Skin epidermis (tissue), 12 donors: ENCODE data around the gene ATP13A3.
"Not testable (repeated sequence)": the region's sequence is repeated elsewhere in the genome, so short reads cannot be mapped to it uniquely, and the experiment has no call there.

Experiments
- H3K27ac ChIP-seq, 21 experiments: fragments of 200-600 bp; sonication (generic) in 11 of 21; one replicate each; pipeline ENCODE4 v1.5.0; 2020; ENCODE audit warnings: mild to moderate bottlenecking in 3 of 21, inconsistent platforms in 2 of 21, moderate library complexity in 2 of 21
- H3K4me3 ChIP-seq, 7 experiments: fragments of 200-600 bp; sonication (generic) in 2 of 7; one replicate each; pipeline ENCODE4 v1.5.0; 2020; ENCODE audit warnings: inconsistent platforms in 2 of 7, mild to moderate bottlenecking in 2 of 7, moderate library complexity in 1 of 7

Gene ATP13A3

GRCh38 chr3:194503081-194503531 is 16.3 kb upstream of the ATP13A3 start:
- Histone ChIP-seq H3K4me3 (no peak overlapping the region), H3K27ac (no peak overlapping the region)

- Histone ChIP-seq H3K27ac (no peak overlapping the region), H3K4me3 (no peak overlapping the region)
These were observed 13.4 kb upstream of the ATP13A3 start for GRCh38 chr3:194500198-194500597.

- H3K4me3 ChIP-seq, H3K27ac ChIP-seq: not testable (repeated sequence)
These were observed 12.7 kb upstream of the ATP13A3 start for GRCh38 chr3:194499516-194499915.

GRCh38 chr3:194497799-194498575 is 11.2 kb upstream of the ATP13A3 start:
- H3K4me3 ChIP-seq = no peak overlapping the region
- no peak overlapping the region for H3K27ac ChIP-seq

- no peak overlapping the region for H3K4me3 ChIP-seq
- H3K27ac ChIP-seq = no peak overlapping the region
These were observed 9.6 kb upstream of the ATP13A3 start for GRCh38 chr3:194496217-194496919.

- H3K27ac ChIP-seq = no peak overlapping the region
- no peak overlapping the region for H3K4me3 ChIP-seq
These were observed 8.2 kb upstream of the ATP13A3 start for GRCh38 chr3:194494951-194495374.

- not testable (repeated sequence) for H3K4me3 ChIP-seq
- H3K27ac ChIP-seq = peak overlapping the region in 2 of 21 experiments; percentile 13 to 20
These were observed 7.5 kb upstream of the ATP13A3 start for GRCh38 chr3:194493995-194494927.

GRCh38 chr3:194492001-194492400 is 5.2 kb upstream of the ATP13A3 start:
- H3K4me3 ChIP-seq = no peak overlapping the region
- no peak overlapping the region for H3K27ac ChIP-seq

- Histone ChIP-seq H3K27ac (peak overlapping the region in 7 of 21 experiments; percentile 1 to 65 (median 11)), H3K4me3 (no peak overlapping the region)
These were observed 3.2 kb upstream of the ATP13A3 start for GRCh38 chr3:194489736-194490612.

- Histone ChIP-seq H3K4me3 (peak overlapping the region in 6 of 7 experiments; percentile 47 to 71 (median 64)), H3K27ac (peak overlapping the region in 20 of 21 experiments; percentile 3 to 96 (median 87))
These were observed 1.4 kb upstream of the ATP13A3 start for GRCh38 chr3:194488055-194488742.

GRCh38 chr3:194487289-194488054 is 670 bp upstream of the ATP13A3 start:
- peak overlapping the region; percentile 47 to 71 (median 64) for H3K4me3 ChIP-seq
- H3K27ac ChIP-seq = peak overlapping the region in 20 of 21 experiments; percentile 3 to 96 (median 87)

- Histone ChIP-seq H3K27ac (peak overlapping the region; percentile 58 to 96 (median 88)), H3K4me3 (peak overlapping the region; percentile 47 to 71 (median 64))
These were observed 792 bp downstream of the ATP13A3 start for GRCh38 chr3:194485881-194486539.

- peak overlapping the region; percentile 58 to 96 (median 88) for H3K27ac ChIP-seq
- H3K4me3 ChIP-seq = peak overlapping the region; percentile 47 to 71 (median 64)
These were observed 1.3 kb downstream of the ATP13A3 start for GRCh38 chr3:194485468-194485880.

GRCh38 chr3:194484614-194485013 is 2.2 kb downstream of the ATP13A3 start:
- Histone ChIP-seq H3K27ac (peak overlapping the region in 6 of 21 experiments; percentile 10 to 96 (median 90)), H3K4me3 (peak overlapping the region in 1 of 7 experiments; percentile 64)

GRCh38 chr3:194483850-194484249 is 3.0 kb downstream of the ATP13A3 start:
- H3K4me3 ChIP-seq = no peak overlapping the region
- peak overlapping the region in 1 of 21 experiments; percentile 24 for H3K27ac ChIP-seq

GRCh38 chr3:194482830-194483229 is 4.0 kb downstream of the ATP13A3 start:
- not testable (repeated sequence) for H3K27ac ChIP-seq, H3K4me3 ChIP-seq

- Histone ChIP-seq H3K27ac (no peak overlapping the region), H3K4me3 (no peak overlapping the region)
These were observed 4.6 kb downstream of the ATP13A3 start for GRCh38 chr3:194482196-194482593.
